SIG-M5 (cell line): ENCODE data around the gene SCARB2.

Experiments used
- DNase-seq: peaks from one replicate; lab custom pipeline; 2025; lab: John Stamatoyannopoulos, UW

SCARB2 gene

GRCh38 chr4:76148142-76148865 lies 65.3 kb downstream of the SCARB2 start, which contains the start of gene NUP54:
NUP54 (minus strand) TSS chr4:76148397; CDS start chr4:76148374, 23 bp downstream.
- peak; percentile 52 for DNase-seq

- peak; percentile 36 for DNase-seq
These were observed 66.0 kb downstream of the SCARB2 start for GRCh38 chr4:76147454-76148141.

- DNase-seq, result no peak
These were observed 69.1 kb downstream of the SCARB2 start for GRCh38 chr4:76144546-76144945.

- no peak for DNase-seq
These were observed 72.4 kb downstream of the SCARB2 start for GRCh38 chr4:76141241-76141640.

- no peak for DNase-seq
These were observed 85.9 kb downstream of the SCARB2 start for GRCh38 chr4:76127754-76128153.

GRCh38 chr4:76125816-76126215 lies 87.8 kb downstream of the SCARB2 start:
- no peak for DNase-seq

- DNase-seq, result no peak
These were observed 93.4 kb downstream of the SCARB2 start for GRCh38 chr4:76120199-76120598.

- no peak for DNase-seq
These were observed 96.1 kb downstream of the SCARB2 start for GRCh38 chr4:76117536-76117935.

- no peak for DNase-seq
These were observed 96.8 kb downstream of the SCARB2 start for GRCh38 chr4:76116821-76117220.
